Osteocyte (in vitro differentiated cells): ENCODE results near the gene RBM20. TPM values are rescaled to one million over a fixed set of nuclear protein-coding genes. Genes with fewer than 3 reads are reported as not detected.

Source experiments
- DNase-seq: peaks from one replicate; pipeline ENCODE4 v3.0.0; 2021; ENCODE audit warnings: mixed read lengths; ENCODE audit not compliant: unreplicated experiment; ENCODE audit errors: extremely low spot score
- H3K27ac Mint-ChIP-seq: one replicate; pipeline ENCODE4 v1.8.0; 2021; ENCODE audit warnings: mild to moderate bottlenecking, mixed read lengths; ENCODE audit not compliant: unreplicated experiment
- H3K27me3 Mint-ChIP-seq: one replicate; pipeline ENCODE4 v1.8.0; 2021; ENCODE audit warnings: mixed read lengths; ENCODE audit not compliant: unreplicated experiment
- H3K36me3 Mint-ChIP-seq: one replicate; pipeline ENCODE4 v1.8.0; 2021; ENCODE audit warnings: mixed read lengths; ENCODE audit not compliant: unreplicated experiment
- H3K4me1 Mint-ChIP-seq: one replicate; pipeline ENCODE4 v1.8.0; 2021; ENCODE audit warnings: mixed read lengths; ENCODE audit not compliant: unreplicated experiment
- H3K4me3 Mint-ChIP-seq: one replicate; pipeline ENCODE4 v1.8.0; 2021; ENCODE audit warnings: mild to moderate bottlenecking, moderate library complexity, mixed read lengths; ENCODE audit not compliant: unreplicated experiment
- H3K9me3 Mint-ChIP-seq: one replicate; pipeline ENCODE4 v1.8.0; 2021; ENCODE audit warnings: mixed read lengths; ENCODE audit not compliant: unreplicated experiment
- CTCF ChIP-seq: fragments of 200-600 bp; sonication (generic); IDR thresholded peaks from 2 replicates; pipeline ENCODE4 v1.5.0; 2021; ENCODE audit warnings: antibody characterized with exemption, mild to moderate bottlenecking, moderate library complexity
- total RNA-seq: library from RNA; stranded (reverse); gene quantifications from 2 replicates; pipeline ENCODE4 v1.2.1, GENCODE V29; 2021

Gene RBM20
- total RNA-seq, 1 donor from 2014 or later = 1.6 TPM

- Mint-ChIP-seq H3K27ac (no peak overlapping the region), H3K9me3 (no peaks in the 10 kb centered on the region), H3K4me3 (no peak overlapping the region), H3K4me1 (peaks cover 3% of the 10 kb centered on the region), H3K27me3 (peaks cover 2% of the 10 kb centered on the region), H3K36me3 (no peaks in the 10 kb centered on the region)
- DNase-seq = no peak
- TF ChIP-seq CTCF = no peak
These were observed 183.7 kb downstream of the RBM20 start for GRCh38 chr10:110827875-110828274.

- TF ChIP-seq CTCF = no peak
- Mint-ChIP-seq H3K27ac (no peak overlapping the region), H3K4me1 (peaks cover 3% of the 10 kb centered on the region), H3K4me3 (no peak overlapping the region), H3K36me3 (no peaks in the 10 kb centered on the region), H3K9me3 (no peaks in the 10 kb centered on the region), H3K27me3 (peaks cover 2% of the 10 kb centered on the region)
- DNase-seq = no peak
These were observed 184.4 kb downstream of the RBM20 start for GRCh38 chr10:110828525-110828924.

GRCh38 chr10:110829721-110830410 lies 185.7 kb downstream of the RBM20 start:
- TF ChIP-seq CTCF = no peak
- Mint-ChIP-seq H3K27ac (no peak overlapping the region), H3K4me3 (no peak overlapping the region), H3K9me3 (no peaks in the 10 kb centered on the region), H3K4me1 (peaks cover 7% of the 10 kb centered on the region), H3K36me3 (no peaks in the 10 kb centered on the region), H3K27me3 (no peaks in the 10 kb centered on the region)
- no peak for DNase-seq

- TF ChIP-seq CTCF = no peak
- H3K4me3 Mint-ChIP-seq = no peak overlapping the region
- H3K36me3 Mint-ChIP-seq = no peaks in the 10 kb centered on the region
- H3K27ac Mint-ChIP-seq = no peak overlapping the region
- no peaks in the 10 kb centered on the region for H3K27me3 Mint-ChIP-seq
- DNase-seq = no peak
- H3K4me1 Mint-ChIP-seq = peaks cover 37% of the 10 kb centered on the region
- no peaks in the 10 kb centered on the region for H3K9me3 Mint-ChIP-seq
These were observed 189.3 kb downstream of the RBM20 start for GRCh38 chr10:110833234-110833940.

- DNase-seq = no peak
- Mint-ChIP-seq H3K27ac (no peak overlapping the region), H3K4me3 (no peak overlapping the region), H3K4me1 (peaks cover 40% of the 10 kb centered on the region), H3K9me3 (no peaks in the 10 kb centered on the region), H3K36me3 (no peaks in the 10 kb centered on the region), H3K27me3 (no peaks in the 10 kb centered on the region)
- TF ChIP-seq CTCF = no peak
These were observed 189.9 kb downstream of the RBM20 start for GRCh38 chr10:110833941-110834628.
